H1 (cell line): ENCODE results near the gene SULT2B1. TPM values are rescaled to one million over a fixed set of nuclear protein-coding genes. Genes with fewer than 3 reads are reported as not detected.

Experiments
- CTCF ChIA-PET: fragments of 300-600 bp; sonication (Branson Sonifier 250); formaldehyde crosslinking; loops from one replicate; lab custom pipeline; 2021; ENCODE audit not compliant: partially characterized antibody; lab: Charles Lee
- POLR2A ChIA-PET: fragments of 300-600 bp; sonication (Branson Sonifier 250); formaldehyde crosslinking; loops from one replicate; lab custom pipeline; 2021; ENCODE audit warnings: inconsistent platforms; ENCODE audit not compliant: partially characterized antibody; lab: Charles Lee
- DNase-seq, 2 experiments: peaks; one replicate each; pipeline versions ENCODE4 v3.0.0 to v3.0.0-alpha.2; 2010 to 2022; ENCODE audit warnings: low spot score in 2 of 2, low read depth in 1 of 2, mixed read lengths in 1 of 2
- FAIRE-seq: peaks from 2 replicates; lab custom pipeline; 2011; peaks lifted over from hg19 to GRCh38; lab: Jason Lieb, UNC
- H2AFZ ChIP-seq: 2 replicates; pipeline ENCODE4 v1.8.1; 2012; ENCODE audit warnings: low read length, inconsistent platforms
- H2AK5ac ChIP-seq: 2 replicates; pipeline ENCODE4 v1.6.1; 2013; ENCODE audit warnings: low read depth, low read length
- H2BK120ac ChIP-seq: replicated peaks from 2 replicates; pipeline ENCODE3; 2013; ENCODE audit warnings: low read depth, low read length, inconsistent platforms
- H2BK12ac ChIP-seq: 2 replicates; pipeline ENCODE4 v1.6.1; 2013; ENCODE audit warnings: low read depth, low read length
- H2BK15ac ChIP-seq: 2 replicates; pipeline ENCODE4 v1.6.1; 2013; ENCODE audit warnings: low read length
- H2BK20ac ChIP-seq: 2 replicates; pipeline ENCODE4 v1.6.1; 2013; ENCODE audit warnings: low read length
- H2BK5ac ChIP-seq: 2 replicates; pipeline ENCODE4 v1.6.1; 2013; ENCODE audit warnings: low read depth, low read length
- H3K14ac ChIP-seq: 2 replicates; pipeline ENCODE4 v1.6.1; 2013; ENCODE audit warnings: inconsistent platforms; ENCODE audit not compliant: insufficient read length
- H3K18ac ChIP-seq: 2 replicates; pipeline ENCODE4 v1.6.1; 2013; ENCODE audit warnings: low read length; ENCODE audit errors: extremely low read depth
- H3K23ac ChIP-seq: 2 replicates; pipeline ENCODE4 v1.6.1; 2013; ENCODE audit warnings: inconsistent platforms; ENCODE audit not compliant: insufficient read length
- H3K23me2 ChIP-seq: 2 replicates; pipeline ENCODE4 v1.6.1; 2013; ENCODE audit warnings: low read depth, low read length
- H3K27ac ChIP-seq: 2 replicates; pipeline ENCODE4 v1.6.1; 2011; ENCODE audit warnings: low read depth, low read length, inconsistent platforms
- H3K27me3 ChIP-seq, 4 experiments: replicated peaks in 1 of 4; 1 replicate in 1 of 4; 2 replicates in 3 of 4; pipeline versions ENCODE4 v1.6.1 to v1.8.1; 2011 to 2013; ENCODE audit warnings: low read length in 3 of 4, mild to moderate bottlenecking in 3 of 4, inconsistent platforms in 2 of 4, mixed read lengths in 2 of 4, moderate library complexity in 1 of 4; ENCODE audit not compliant: control insufficient read depth in 3 of 4, insufficient read depth in 3 of 4; ENCODE audit errors: extremely low read depth in 1 of 4
- H3K36me3 ChIP-seq, 4 experiments: 2 replicates each; pipeline versions ENCODE4 v1.6.1 to v1.8.1; 2011 to 2013; ENCODE audit warnings: mild to moderate bottlenecking in 4 of 4, low read length in 3 of 4, moderate library complexity in 2 of 4, control low read depth in 1 of 4, inconsistent platforms in 1 of 4; ENCODE audit not compliant: insufficient read depth in 4 of 4, control insufficient read depth in 2 of 4
- H3K4ac ChIP-seq: replicated peaks from 2 replicates; pipeline ENCODE3; 2013; ENCODE audit warnings: low read length, low read depth, mixed read lengths, inconsistent platforms; ENCODE audit not compliant: insufficient read length
- H3K4me1 ChIP-seq, 4 experiments: replicated peaks in 1 of 4; 1 replicate in 1 of 4; 2 replicates in 3 of 4; pipeline versions ENCODE4 v1.6.1 to v1.8.1; 2011 to 2013; ENCODE audit warnings: low read length in 3 of 4, inconsistent platforms in 2 of 4, mixed read lengths in 1 of 4; ENCODE audit not compliant: insufficient read depth in 4 of 4, control insufficient read depth in 3 of 4
- H3K4me2 ChIP-seq, 2 experiments: 2 replicates each; pipeline versions ENCODE4 v1.6.1 to v1.8.1; 2011 to 2013; ENCODE audit warnings: low read depth in 2 of 2, low read length in 2 of 2, control low read depth in 1 of 2, inconsistent platforms in 1 of 2, mild to moderate bottlenecking in 1 of 2; ENCODE audit not compliant: insufficient read depth in 1 of 2
- H3K4me3 ChIP-seq, 4 experiments: fragments of 200-600, 300-600 bp in 1 of 4; sonication (generic), shearing (Covaris generic), sonication (Bioruptor Twin) in 1 of 4; 2 replicates each; pipeline versions ENCODE4 v1.5.1 to v1.8.1; 2011 to 2016; ENCODE audit warnings: low read length in 4 of 4, low read depth in 3 of 4, control low read depth in 2 of 4, inconsistent platforms in 2 of 4, mild to moderate bottlenecking in 2 of 4, mixed read lengths in 1 of 4, moderate library complexity in 1 of 4; ENCODE audit not compliant: insufficient read depth in 2 of 4; ENCODE audit errors: extremely low read depth in 1 of 4
- H3K56ac ChIP-seq: replicated peaks from 2 replicates; pipeline ENCODE3; 2013; ENCODE audit warnings: low read depth, mild to moderate bottlenecking, mixed read lengths, low read length, inconsistent platforms; ENCODE audit not compliant: insufficient read length
- H3K79me1 ChIP-seq: 2 replicates; pipeline ENCODE4 v1.6.1; 2013; ENCODE audit warnings: low read depth, low read length, control low read depth
- H3K79me2 ChIP-seq, 2 experiments: 2 replicates each; pipeline versions ENCODE4 v1.6.1 to v1.8.1; 2012 to 2013; ENCODE audit warnings: low read length in 2 of 2, mild to moderate bottlenecking in 2 of 2, inconsistent platforms in 1 of 2; ENCODE audit not compliant: insufficient read depth in 2 of 2, control insufficient read depth in 1 of 2
- H3K9ac ChIP-seq, 4 experiments: replicated peaks in 1 of 4; 1 replicate in 1 of 4; 2 replicates in 3 of 4; pipeline versions ENCODE4 v1.6.1 to v1.8.1; 2011 to 2013; ENCODE audit warnings: low read depth in 3 of 4, low read length in 3 of 4, control low read depth in 2 of 4, mild to moderate bottlenecking in 2 of 4, moderate library complexity in 2 of 4, inconsistent platforms in 1 of 4; ENCODE audit errors: extremely low read depth in 1 of 4
- H3K9me3 ChIP-seq, 2 experiments: 2 replicates each; pipeline versions ENCODE4 v1.6.1 to v1.8.1; 2012 to 2013; ENCODE audit warnings: mild to moderate bottlenecking in 2 of 2, moderate library complexity in 2 of 2, control low read depth in 1 of 2, inconsistent platforms in 1 of 2, low read depth in 1 of 2, low read length in 1 of 2, mixed read lengths in 1 of 2; ENCODE audit not compliant: insufficient read depth in 2 of 2
- H4K20me1 ChIP-seq, 2 experiments: replicated peaks in 1 of 2; 2 replicates each; pipeline versions ENCODE3 to v1.8.1; 2011 to 2013; ENCODE audit warnings: inconsistent platforms in 2 of 2, low read length in 2 of 2, mild to moderate bottlenecking in 1 of 2; ENCODE audit not compliant: insufficient read depth in 2 of 2, control insufficient read depth in 1 of 2
- H4K5ac ChIP-seq: 2 replicates; pipeline ENCODE4 v1.6.1; 2013; ENCODE audit warnings: low read length, low read depth, mixed read lengths, inconsistent platforms; ENCODE audit not compliant: insufficient read length
- H4K8ac ChIP-seq: 2 replicates; pipeline ENCODE4 v1.8.0; 2013; ENCODE audit warnings: mild to moderate bottlenecking, moderate library complexity, low read length, inconsistent platforms; ENCODE audit not compliant: insufficient read depth; ENCODE audit errors: extremely low read depth
- H4K91ac ChIP-seq: replicated peaks from 2 replicates; pipeline ENCODE3; 2013; ENCODE audit warnings: low read length, mixed read lengths, inconsistent platforms; ENCODE audit not compliant: insufficient read length
- CREB1 ChIP-seq: IDR thresholded peaks from 2 replicates; pipeline ENCODE4 v1.6.1; 2012; ENCODE audit warnings: inconsistent platforms
- EGR1 ChIP-seq: IDR thresholded peaks from 2 replicates; pipeline ENCODE4 v1.6.1; 2011; ENCODE audit warnings: low read depth, low read length, borderline replicate concordance
- EP300 ChIP-seq, 2 experiments: IDR thresholded peaks; 1 replicate in 1 of 2; 2 replicates in 1 of 2; pipeline ENCODE4 v1.6.1; 2011 to 2012; ENCODE audit warnings: low read depth in 2 of 2, low read length in 2 of 2, mild to moderate bottlenecking in 2 of 2, borderline replicate concordance in 1 of 2, inconsistent platforms in 1 of 2, moderate library complexity in 1 of 2
- MAX ChIP-seq: IDR thresholded peaks from 2 replicates; pipeline ENCODE4 v1.6.1; 2012; ENCODE audit warnings: inconsistent platforms
- NRF1 ChIP-seq: IDR thresholded peaks from 2 replicates; pipeline ENCODE4 v1.6.1; 2011; ENCODE audit warnings: mild to moderate bottlenecking, low read depth, low read length, improper control_type of control experiment
- SP1 ChIP-seq: IDR thresholded peaks from 2 replicates; pipeline ENCODE4 v1.6.1; 2011; ENCODE audit warnings: low read depth, low read length
- TBP ChIP-seq: IDR thresholded peaks from 2 replicates; pipeline ENCODE4 v1.6.1; 2011; ENCODE audit warnings: low read depth, low read length, improper control_type of control experiment
- YY1 ChIP-seq: IDR thresholded peaks from 2 replicates; pipeline ENCODE4 v1.6.1; 2011; ENCODE audit warnings: low read depth, mild to moderate bottlenecking, low read length
- WGBS, 2 experiments: shearing (Covaris generic) in 1 of 2; methylation state at CpG; one replicate each; pipeline versions ENCODE4 v1.1.6 to v1.1.7; 2013 to 2015; ENCODE audit warnings: low lambda C conversion rate in 2 of 2, mixed read lengths in 2 of 2, inconsistent platforms in 1 of 2, low coverage in 1 of 2, missing lambda C conversion rate in 1 of 2; ENCODE audit not compliant: insufficient replicate concordance in 2 of 2, insufficient coverage in 1 of 2, insufficient read length in 1 of 2; ENCODE audit errors: extremely low coverage in 1 of 2, missing lambda C conversion rate in 1 of 2; 5-methylcytosine and 5-hydroxymethylcytosine counted together
- polyA plus RNA-seq, 7 experiments: library from polyadenylated mRNA; depleted of rRNA in 3 of 7; stranded (reverse) in 5 of 7; unstranded in 2 of 7; fragments of >200 nt in 5 of 7; fragments of 200-250 nt in 2 of 7; gene quantifications; 1 replicate in 5 of 7; 2 replicates in 1 of 7; 4 replicates in 1 of 7; pipeline versions ENCODE4 v1.2.1 to v1.2.3, GENCODE V29; 2011 to 2013; ENCODE audit warnings: missing spikeins in 2 of 7, mixed read lengths in 2 of 7
- total RNA-seq: library from RNA; stranded (reverse); fragmentation: NEBNext Ultra II Directional; extraction: Animal tissue kit (Norgen Biotek cat#: 25700); gene quantifications from 2 replicates; pipeline ENCODE4 v1.2.1, GENCODE V29; 2021
- TF ChIP-seq, protein P1 (sequence below), 3 experiments: IDR thresholded peaks; 1 replicate in 2 of 3; 2 replicates in 1 of 3; pipeline versions ENCODE4 v1.5.1 to v1.6.1; 2011; ENCODE audit warnings: low read length in 3 of 3, mild to moderate bottlenecking in 3 of 3, inconsistent platforms in 2 of 3, low read depth in 1 of 3, moderate library complexity in 1 of 3; ENCODE audit not compliant: insufficient read depth in 1 of 3; ENCODE audit errors: control extremely low read depth in 1 of 3

Gene SULT2B1
- total and polyA plus RNA-seq, 2 of the 8 experiments (the other 6 are each of a cell fraction or from before 2014, with no cell fraction given), result 1.5 to 2.6 TPM

DNA sequence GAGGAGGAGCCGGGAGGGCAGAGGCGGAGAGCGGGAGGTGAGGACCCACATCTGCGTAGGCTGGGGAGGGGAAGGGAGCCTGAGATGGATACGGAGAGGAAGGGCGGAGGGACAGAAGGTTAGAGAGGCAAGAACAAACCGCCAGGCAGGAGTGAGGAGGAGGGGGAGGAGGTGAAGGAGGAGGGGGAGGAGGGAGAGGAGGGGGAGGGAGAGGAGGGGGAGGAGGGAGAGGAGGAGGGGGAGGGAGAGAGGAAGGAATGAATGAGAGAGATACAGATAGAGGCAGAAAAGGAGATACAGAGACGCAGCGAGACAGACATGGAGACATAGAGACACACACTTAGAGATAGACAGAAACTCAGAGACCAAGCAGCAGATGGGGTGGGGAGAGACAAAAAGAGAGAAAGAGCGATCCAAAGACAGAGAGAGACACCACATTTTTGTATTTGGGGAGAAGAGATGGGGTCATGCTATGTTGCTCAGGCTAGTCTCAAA lies 94.8 kb downstream of the SULT2B1 start:
- Histone ChIP-seq H3K4me3 (peak overlapping the region in 1 of 4 experiments; percentile 84; a peak in 2 of 8 replicates), H3K9ac (no peak overlapping the region)
- CTCF ChIA-PET, result interaction anchor here (0.6 to 3.4 kb wide), 9 partner anchors 8 to 149 kb away, joined by 4 to 26 read pairs (median 7); no protein-coding TSS in a partner anchor
- TF ChIP-seq CREB1, result peak; percentile 66; the same call in 1 of the 2 replicates
- no peak for TF ChIP-seq NRF1
- TF ChIP-seq MAX, result peak; percentile 48; the same call in 1 of the 2 replicates
- peak; percentile 12; the same call in 1 of the 2 replicates for TF ChIP-seq TBP
- peak; percentile 73 for TF ChIP-seq SP1
- TF ChIP-seq EGR1, result peak; percentile 93
- TF ChIP-seq, protein P1, sequence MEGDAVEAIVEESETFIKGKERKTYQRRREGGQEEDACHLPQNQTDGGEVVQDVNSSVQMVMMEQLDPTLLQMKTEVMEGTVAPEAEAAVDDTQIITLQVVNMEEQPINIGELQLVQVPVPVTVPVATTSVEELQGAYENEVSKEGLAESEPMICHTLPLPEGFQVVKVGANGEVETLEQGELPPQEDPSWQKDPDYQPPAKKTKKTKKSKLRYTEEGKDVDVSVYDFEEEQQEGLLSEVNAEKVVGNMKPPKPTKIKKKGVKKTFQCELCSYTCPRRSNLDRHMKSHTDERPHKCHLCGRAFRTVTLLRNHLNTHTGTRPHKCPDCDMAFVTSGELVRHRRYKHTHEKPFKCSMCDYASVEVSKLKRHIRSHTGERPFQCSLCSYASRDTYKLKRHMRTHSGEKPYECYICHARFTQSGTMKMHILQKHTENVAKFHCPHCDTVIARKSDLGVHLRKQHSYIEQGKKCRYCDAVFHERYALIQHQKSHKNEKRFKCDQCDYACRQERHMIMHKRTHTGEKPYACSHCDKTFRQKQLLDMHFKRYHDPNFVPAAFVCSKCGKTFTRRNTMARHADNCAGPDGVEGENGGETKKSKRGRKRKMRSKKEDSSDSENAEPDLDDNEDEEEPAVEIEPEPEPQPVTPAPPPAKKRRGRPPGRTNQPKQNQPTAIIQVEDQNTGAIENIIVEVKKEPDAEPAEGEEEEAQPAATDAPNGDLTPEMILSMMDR (IDR thresholded peaks at IDR 0.05; ENCODE audit: control extremely low read depth in 1 of 3, insufficient read depth in 1 of 3, low read depth in 1 of 3, low read length in 3 of 3), result no peak
- TF ChIP-seq EP300 (IDR thresholded peaks at IDR 0.05; ENCODE audit: borderline replicate concordance in 1 of 2, low read depth in 2 of 2, low read length in 2 of 2), result 0 out of 3 replicates have a peak, but pooled peaks of 1 of the 2 experiments have one; percentile 1
- 0 out of 2 replicates have a peak, but pooled peaks have one; percentile 50 for TF ChIP-seq YY1

More for the DNA sequence above, 94.8 kb downstream of the SULT2B1 start:
- H4K20me1 ChIP-seq, result no peaks in the 10 kb centered on the region
- POLR2A ChIA-PET, result interaction anchor here (1.0 to 2.4 kb wide), 11 partner anchors 9 to 190 kb away, joined by 3 to 27 read pairs (median 6); partner anchors contain the start of genes FAM83E and FUT2
- no peak overlapping the region; the same call in 1 of the 2 replicates for H2BK5ac ChIP-seq
- no peaks in the 10 kb centered on the region for H3K27me3 ChIP-seq
- no peaks in the 10 kb centered on the region for H3K79me1 ChIP-seq
- H3K23me2 ChIP-seq, result peaks cover 11% of the 10 kb centered on the region
- no peak overlapping the region for H3K23ac ChIP-seq
- no peak overlapping the region; the same call in 1 of the 2 replicates for H3K18ac ChIP-seq
- H3K4me2 ChIP-seq, result peak overlapping the region in 1 of 2 experiments; percentile 42
- FAIRE-seq (no peak), DNase-seq (no peak)
- 0 out of 2 replicates have a peak overlapping the region, but pooled peaks have one; percentile 68 for H2BK12ac ChIP-seq
- H3K4ac ChIP-seq, result no peak overlapping the region
- no peak overlapping the region for H2BK15ac ChIP-seq
- H4K91ac ChIP-seq, result peak overlapping the region; percentile 1
- peaks cover 0 to 7% (median 1%) of the 10 kb centered on the region in 4 experiments; a peak in 4 of 7 replicates for H3K4me1 ChIP-seq
- no peak overlapping the region for H3K56ac ChIP-seq
- no peak overlapping the region for H3K14ac ChIP-seq
- 0 out of 4 replicates have a peak, but pooled peaks cover 0 to 3% of the 10 kb centered on the region in 2 experiments for H3K9me3 ChIP-seq
- no peak overlapping the region for H2BK120ac ChIP-seq
- no peak overlapping the region for H4K8ac ChIP-seq
- no peak overlapping the region for H4K5ac ChIP-seq
- no peak overlapping the region for H2AK5ac ChIP-seq
- peak overlapping the region; percentile 80; the same call in 1 of the 2 replicates for H2BK20ac ChIP-seq
- H3K36me3 ChIP-seq, result no peaks in the 10 kb centered on the region
- H3K79me2 ChIP-seq, result peaks cover 0 to 11% of the 10 kb centered on the region in 2 experiments; a peak in 2 of 4 replicates
- H3K27ac ChIP-seq, result no peak overlapping the region
- 59% methylated on average over 3 of the region's 10 CpGs; no CpG with 5 or more reads in 1 of the 2 experiments for WGBS, 2 experiments
- H2AFZ ChIP-seq, result no peak overlapping the region
